ENCODE data around the gene DTYMK. TPM values are rescaled to one million over a fixed set of nuclear protein-coding genes. Genes with fewer than 3 reads are reported as not detected.

DTYMK gene
- polyA plus RNA-seq (ENCODE audit: insufficient read length in 4 of 4) = 10 to 100 TPM; 31.9 to 53.3 (median 37.0) TPM

- DNase-seq (ENCODE audit: low read depth in 4 of 4, low spot score in 3 of 4) = peak; percentile 81 to 91 (median 89)
These were observed at the start of gene DTYMK for GRCh38 chr2:241686650-241687425. Gene DTYMK (minus strand): TSS chr2:241686815. CDS start chr2:241686783, 32 bp downstream.

- no peak for DNase-seq (ENCODE audit: low read depth in 4 of 4, low spot score in 3 of 4)
These were observed 49.5 kb upstream of the DTYMK start for GRCh38 chr2:241736111-241736510.

GRCh38 chr2:241734467-241735208 is 48.0 kb upstream of the DTYMK start, which contains the start of gene D2HGDH:
Gene D2HGDH (plus strand): TSS chr2:241734630. CDS start chr2:241735225, 595 bp downstream.
- DNase-seq (ENCODE audit: low read depth in 4 of 4, low spot score in 3 of 4) = peak; percentile 66 to 76 (median 74)

- no peak for DNase-seq (ENCODE audit: low read depth in 4 of 4, low spot score in 3 of 4)
These were observed 47.5 kb upstream of the DTYMK start for GRCh38 chr2:241734208-241734466.

GRCh38 chr2:241733391-241734207 is 47.0 kb upstream of the DTYMK start:
- no peak for DNase-seq (ENCODE audit: low read depth in 4 of 4, low spot score in 3 of 4)

- peak in 1 of 4 donors; percentile 52 for DNase-seq (ENCODE audit: low read depth in 4 of 4, low spot score in 3 of 4)
These were observed 46.0 kb upstream of the DTYMK start for GRCh38 chr2:241732513-241733186.

- DNase-seq (ENCODE audit: low read depth in 4 of 4, low spot score in 3 of 4) = no peak
These were observed 44.2 kb upstream of the DTYMK start for GRCh38 chr2:241730671-241731293.

- no peak for DNase-seq (ENCODE audit: low read depth in 4 of 4, low spot score in 3 of 4)
These were observed 43.3 kb upstream of the DTYMK start for GRCh38 chr2:241729868-241730267.

GRCh38 chr2:241728627-241729026 is 42.0 kb upstream of the DTYMK start:
- no peak for DNase-seq (ENCODE audit: low read depth in 4 of 4, low spot score in 3 of 4)

- DNase-seq (ENCODE audit: low read depth in 4 of 4, low spot score in 3 of 4) = no peak
These were observed 41.4 kb upstream of the DTYMK start for GRCh38 chr2:241728000-241728399.

GRCh38 chr2:241726459-241726858 is 39.8 kb upstream of the DTYMK start:
- DNase-seq (ENCODE audit: low read depth in 4 of 4, low spot score in 3 of 4) = no peak

- no peak for DNase-seq (ENCODE audit: low read depth in 4 of 4, low spot score in 3 of 4)
These were observed 38.6 kb upstream of the DTYMK start for GRCh38 chr2:241724975-241725870.

GRCh38 chr2:241724259-241724974 is 37.8 kb upstream of the DTYMK start:
- no peak for DNase-seq (ENCODE audit: low read depth in 4 of 4, low spot score in 3 of 4)

- DNase-seq (ENCODE audit: low read depth in 4 of 4, low spot score in 3 of 4) = no peak
These were observed 36.4 kb upstream of the DTYMK start for GRCh38 chr2:241722896-241723454.

- no peak for DNase-seq (ENCODE audit: low read depth in 4 of 4, low spot score in 3 of 4)
These were observed 35.2 kb upstream of the DTYMK start for GRCh38 chr2:241721852-241722251.

GRCh38 chr2:241720560-241720959 is 33.9 kb upstream of the DTYMK start:
- DNase-seq (ENCODE audit: low read depth in 4 of 4, low spot score in 3 of 4) = no peak

- no peak for DNase-seq (ENCODE audit: low read depth in 4 of 4, low spot score in 3 of 4)
These were observed 33.5 kb upstream of the DTYMK start for GRCh38 chr2:241720099-241720498.

- DNase-seq (ENCODE audit: low read depth in 4 of 4, low spot score in 3 of 4) = no peak
These were observed 32.5 kb upstream of the DTYMK start for GRCh38 chr2:241719093-241719492.
